GM23338 (cell line): ENCODE results near the gene CAPS. TPM values are rescaled to one million over a fixed set of nuclear protein-coding genes. Genes with fewer than 3 reads are reported as not detected.
A peak's percentile ranks its signal among the peaks of the same experiment; 100 is the strongest.

Experiments
- ATAC-seq: fragments of 200-7000 bp; cut with Tn5 transposase; 3 replicates; pipeline ENCODE4 v1.9.1; 2020
- DNase-seq: peaks from one replicate; pipeline ENCODE4 v3.0.0-alpha.2; 2015; ENCODE audit warnings: low spot score
- H2AFZ ChIP-seq: fragments of 200-600 bp; sonication (generic); 2 replicates; pipeline ENCODE4 v1.8.0; 2016; ENCODE audit warnings: antibody characterized with exemption, mild to moderate bottlenecking, moderate library complexity
- H3F3A ChIP-seq: fragments of 200-600 bp; sonication (generic); replicated peaks from 2 replicates; pipeline ENCODE4 v1.8.0; 2017; ENCODE audit warnings: antibody characterized with exemption, mixed run types, low read depth
- H3K27ac ChIP-seq: fragments of 200-600 bp; sonication (generic); 2 replicates; pipeline ENCODE4 v1.6.1; 2016; ENCODE audit warnings: low read depth
- H3K27me3 ChIP-seq: fragments of 200-600 bp; sonication (generic); 2 replicates; pipeline ENCODE4 v1.8.0; 2016; ENCODE audit warnings: mild to moderate bottlenecking, mixed run types, moderate library complexity; ENCODE audit not compliant: insufficient read depth
- H3K36me3 ChIP-seq: fragments of 200-600 bp; sonication (generic); 2 replicates; pipeline ENCODE4 v1.8.0; 2016; ENCODE audit warnings: mild to moderate bottlenecking; ENCODE audit not compliant: insufficient read depth
- H3K4me1 ChIP-seq: fragments of 200-600 bp; sonication (generic); 2 replicates; pipeline ENCODE4 v1.8.0; 2016; ENCODE audit warnings: mild to moderate bottlenecking, moderate library complexity; ENCODE audit not compliant: insufficient read depth
- H3K4me2 ChIP-seq: fragments of 200-600 bp; sonication (generic); 2 replicates; pipeline ENCODE4 v1.7.1; 2017; ENCODE audit warnings: mixed run types
- H3K4me3 ChIP-seq: fragments of 200-600 bp; sonication (generic); 2 replicates; pipeline ENCODE4 v1.6.1; 2016; ENCODE audit warnings: mixed run types
- H3K79me2 ChIP-seq: fragments of 200-600 bp; sonication (generic); replicated peaks from 2 replicates; pipeline ENCODE4 v1.8.0; 2017; ENCODE audit warnings: mild to moderate bottlenecking; ENCODE audit not compliant: insufficient read depth
- H3K9me2 ChIP-seq: fragments of 200-600 bp; sonication (generic); 2 replicates; pipeline ENCODE4 v1.8.0; 2017; ENCODE audit not compliant: insufficient read depth
- H4K20me1 ChIP-seq: fragments of 200-600 bp; sonication (generic); replicated peaks from 2 replicates; pipeline ENCODE4 v1.8.0; 2017; ENCODE audit warnings: mild to moderate bottlenecking; ENCODE audit not compliant: insufficient read depth
- H3K27ac Mint-ChIP-seq: 2 replicates; pipeline ENCODE4 v1.8.0; 2020; ENCODE audit warnings: inconsistent platforms, mild to moderate bottlenecking, moderate library complexity, mixed read lengths
- H3K27me3 Mint-ChIP-seq: 3 replicates; pipeline ENCODE4 v1.8.0; 2022; ENCODE audit warnings: low read depth, mild to moderate bottlenecking, moderate library complexity, mixed read lengths, inconsistent platforms; ENCODE audit not compliant: insufficient read depth, poor library complexity
- H3K36me3 Mint-ChIP-seq: 3 replicates; pipeline ENCODE4 v1.8.0; 2021; ENCODE audit warnings: low read depth, mild to moderate bottlenecking, inconsistent platforms, moderate library complexity, mixed read lengths
- H3K4me1 Mint-ChIP-seq: 3 replicates; pipeline ENCODE4 v1.8.0; 2020; ENCODE audit warnings: mild to moderate bottlenecking, inconsistent platforms, mixed read lengths
- H3K4me3 Mint-ChIP-seq: 3 replicates; pipeline ENCODE4 v1.8.0; 2021; ENCODE audit warnings: moderate library complexity, mild to moderate bottlenecking, inconsistent platforms, mixed read lengths
- H3K9me3 Mint-ChIP-seq: 3 replicates; pipeline ENCODE4 v1.8.0; 2020; ENCODE audit warnings: moderate library complexity, mild to moderate bottlenecking, inconsistent platforms, mixed read lengths
- CREB1 ChIP-seq: fragments of 250-450 bp; sonication (Bioruptor Pico); IDR thresholded peaks from 2 replicates; pipeline ENCODE4 v1.5.0; 2020; ENCODE audit warnings: low read depth, mild to moderate bottlenecking, moderate library complexity
- EZH2 ChIP-seq: fragments of 200-600 bp; sonication (generic); IDR thresholded peaks from one replicate; pipeline ENCODE4 v1.8.0; 2017; ENCODE audit warnings: antibody characterized with exemption, mild to moderate bottlenecking, low read depth; ENCODE audit not compliant: unreplicated experiment
- EZH2phosphoT487 ChIP-seq: fragments of 200-600 bp; sonication (generic); IDR thresholded peaks from one replicate; pipeline ENCODE4 v1.8.1; 2018; ENCODE audit warnings: antibody characterized with exemption; ENCODE audit not compliant: unreplicated experiment
- JUNB ChIP-seq: IDR thresholded peaks from one replicate; pipeline ENCODE4 v1.6.1; 2016; ENCODE audit warnings: antibody characterized with exemption; ENCODE audit not compliant: unreplicated experiment
- NANOG ChIP-seq: IDR thresholded peaks from 2 replicates; pipeline ENCODE4 v1.6.1; 2016; ENCODE audit warnings: antibody characterized with exemption, borderline replicate concordance
- STAT1 ChIP-seq: IDR thresholded peaks from one replicate; pipeline ENCODE4 v1.6.1; 2016; ENCODE audit warnings: antibody characterized with exemption; ENCODE audit not compliant: unreplicated experiment
- ZNF114 ChIP-seq: fragments of 250-450 bp; sonication (Bioruptor Pico); IDR thresholded peaks from 2 replicates; pipeline ENCODE4 v1.5.0; 2020; ENCODE audit warnings: mild to moderate bottlenecking, moderate library complexity
- polyA plus RNA-seq: library from polyadenylated mRNA; unstranded; fragments of >200 nt; fragmentation: Nextera tagmentation; extraction: Ambion mirVana; gene quantifications from 2 replicates; pipeline ENCODE4 v1.2.1, GENCODE V29; 2016
- total RNA-seq: library from RNA; depleted of rRNA; stranded (reverse); fragments of >200 nt; shearing (Covaris generic); gene quantifications from 2 replicates; pipeline ENCODE4 v1.2.3, GENCODE V29; 2014
- TF ChIP-seq, protein P1 (sequence below): IDR thresholded peaks from 2 replicates; pipeline ENCODE4 v1.6.1; 2016; ENCODE audit warnings: antibody characterized with exemption
- TF ChIP-seq, protein P2 (sequence below), 2 experiments: fragments of 200-600 bp in 1 of 2; sonication (generic) in 1 of 2; conservative IDR thresholded peaks; 2 replicates each; pipeline versions ENCODE4 v1.5.1 to v1.6.1; 2016 to 2017; ENCODE audit warnings: antibody characterized with exemption in 2 of 2, low read depth in 2 of 2, mild to moderate bottlenecking in 2 of 2, moderate library complexity in 1 of 2
- TF ChIP-seq, protein P3 (sequence below): IDR thresholded peaks from one replicate; pipeline ENCODE4 v1.6.1; 2018; ENCODE audit warnings: antibody characterized with exemption; ENCODE audit not compliant: unreplicated experiment

The CAPS gene
- total and polyA plus RNA-seq, 2 experiments from 2014 or later = 1.5 to 3.2 TPM

DNA sequence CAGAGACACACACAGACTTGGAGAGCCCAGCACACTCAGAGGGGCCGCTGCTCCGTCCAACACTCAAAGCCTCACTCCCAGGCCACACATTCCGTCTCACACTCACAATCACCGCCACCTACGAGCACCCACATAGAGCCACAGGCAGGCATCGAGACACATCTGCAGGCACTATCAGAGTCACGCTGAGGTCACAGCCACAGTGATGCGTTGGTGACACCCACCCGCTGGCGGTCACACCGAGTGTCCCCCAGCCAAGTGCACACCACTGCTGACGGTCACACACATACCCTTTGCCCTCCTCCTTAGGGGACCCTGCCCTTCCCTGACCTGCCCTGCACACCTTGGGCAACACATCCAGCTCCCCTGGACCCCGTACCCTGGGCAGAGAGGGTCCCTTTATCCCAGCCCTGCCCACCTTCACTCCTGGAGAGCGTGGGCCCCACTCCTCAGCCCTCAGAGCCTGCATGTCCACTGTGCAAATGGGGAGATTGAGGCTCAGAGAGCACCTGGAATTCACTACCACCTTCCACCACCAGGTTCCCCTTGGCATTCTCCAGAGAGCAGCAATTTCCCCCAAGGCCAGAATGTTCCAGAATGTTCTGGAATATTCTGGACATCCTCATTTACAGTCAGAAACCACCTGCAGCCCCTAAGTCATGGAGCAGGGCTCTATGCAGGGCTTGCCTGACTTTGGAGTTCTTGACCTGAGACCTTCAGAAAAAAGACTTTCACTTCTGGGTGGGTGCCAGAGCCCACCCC, 49.1 kb upstream of the CAPS start:
- peaks cover 13% of the 10 kb centered on the region for H3K27me3 Mint-ChIP-seq
- TF ChIP-seq, protein P1, sequence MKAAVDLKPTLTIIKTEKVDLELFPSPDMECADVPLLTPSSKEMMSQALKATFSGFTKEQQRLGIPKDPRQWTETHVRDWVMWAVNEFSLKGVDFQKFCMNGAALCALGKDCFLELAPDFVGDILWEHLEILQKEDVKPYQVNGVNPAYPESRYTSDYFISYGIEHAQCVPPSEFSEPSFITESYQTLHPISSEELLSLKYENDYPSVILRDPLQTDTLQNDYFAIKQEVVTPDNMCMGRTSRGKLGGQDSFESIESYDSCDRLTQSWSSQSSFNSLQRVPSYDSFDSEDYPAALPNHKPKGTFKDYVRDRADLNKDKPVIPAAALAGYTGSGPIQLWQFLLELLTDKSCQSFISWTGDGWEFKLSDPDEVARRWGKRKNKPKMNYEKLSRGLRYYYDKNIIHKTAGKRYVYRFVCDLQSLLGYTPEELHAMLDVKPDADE = no peak
- TF ChIP-seq, protein P2, sequence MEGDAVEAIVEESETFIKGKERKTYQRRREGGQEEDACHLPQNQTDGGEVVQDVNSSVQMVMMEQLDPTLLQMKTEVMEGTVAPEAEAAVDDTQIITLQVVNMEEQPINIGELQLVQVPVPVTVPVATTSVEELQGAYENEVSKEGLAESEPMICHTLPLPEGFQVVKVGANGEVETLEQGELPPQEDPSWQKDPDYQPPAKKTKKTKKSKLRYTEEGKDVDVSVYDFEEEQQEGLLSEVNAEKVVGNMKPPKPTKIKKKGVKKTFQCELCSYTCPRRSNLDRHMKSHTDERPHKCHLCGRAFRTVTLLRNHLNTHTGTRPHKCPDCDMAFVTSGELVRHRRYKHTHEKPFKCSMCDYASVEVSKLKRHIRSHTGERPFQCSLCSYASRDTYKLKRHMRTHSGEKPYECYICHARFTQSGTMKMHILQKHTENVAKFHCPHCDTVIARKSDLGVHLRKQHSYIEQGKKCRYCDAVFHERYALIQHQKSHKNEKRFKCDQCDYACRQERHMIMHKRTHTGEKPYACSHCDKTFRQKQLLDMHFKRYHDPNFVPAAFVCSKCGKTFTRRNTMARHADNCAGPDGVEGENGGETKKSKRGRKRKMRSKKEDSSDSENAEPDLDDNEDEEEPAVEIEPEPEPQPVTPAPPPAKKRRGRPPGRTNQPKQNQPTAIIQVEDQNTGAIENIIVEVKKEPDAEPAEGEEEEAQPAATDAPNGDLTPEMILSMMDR (conservative IDR thresholded peaks at IDR 0.05; ENCODE audit: low read depth in 2 of 2) = 0 out of 4 replicates have a peak, but pooled peaks of 1 of the 2 experiments have one; percentile 29

DNA sequence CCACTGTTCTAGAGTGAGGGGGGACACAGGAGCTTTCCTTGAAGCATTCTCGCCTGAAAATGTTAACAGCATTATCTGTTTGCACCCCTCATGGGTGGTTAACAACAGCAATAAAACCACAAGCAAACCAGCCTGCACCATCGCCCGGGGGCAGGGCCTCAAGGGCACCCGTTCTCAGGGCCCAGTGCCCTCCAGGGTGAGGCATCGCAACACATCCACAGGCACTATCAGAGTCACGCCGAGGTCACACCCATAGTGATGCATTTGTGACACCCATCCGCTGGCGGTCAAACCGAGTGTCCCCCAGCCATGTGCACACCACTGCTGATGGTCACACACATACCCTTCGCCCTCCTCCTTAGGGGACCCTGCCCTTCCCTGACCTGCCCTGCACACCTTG, 48.3 kb upstream of the CAPS start:
- no peaks in the 10 kb centered on the region for H3K9me2 ChIP-seq
- peaks cover 3% of the 10 kb centered on the region; the same call in 1 of the 3 replicates for H3K9me3 Mint-ChIP-seq
- H3K27ac ChIP-seq = no peak overlapping the region
- H3K27me3 ChIP-seq = no peaks in the 10 kb centered on the region
- H3K36me3 ChIP-seq = no peaks in the 10 kb centered on the region
- peaks cover 15% of the 10 kb centered on the region for H3K27me3 Mint-ChIP-seq
- H2AFZ ChIP-seq = no peak overlapping the region
- H3K4me3 ChIP-seq = no peak overlapping the region
- no peak for DNase-seq
- no peaks in the 10 kb centered on the region for H3F3A ChIP-seq
- no peak overlapping the region for H3K4me3 Mint-ChIP-seq
- no peaks in the 10 kb centered on the region for H4K20me1 ChIP-seq
- H3K4me1 ChIP-seq = no peaks in the 10 kb centered on the region
- H3K4me2 ChIP-seq = no peak overlapping the region
- no peak for TF ChIP-seq EZH2
- TF ChIP-seq, protein P2 (conservative IDR thresholded peaks at IDR 0.05; ENCODE audit: low read depth in 2 of 2) = no peak
- TF ChIP-seq, protein P1 = no peak
- TF ChIP-seq, protein P3, sequence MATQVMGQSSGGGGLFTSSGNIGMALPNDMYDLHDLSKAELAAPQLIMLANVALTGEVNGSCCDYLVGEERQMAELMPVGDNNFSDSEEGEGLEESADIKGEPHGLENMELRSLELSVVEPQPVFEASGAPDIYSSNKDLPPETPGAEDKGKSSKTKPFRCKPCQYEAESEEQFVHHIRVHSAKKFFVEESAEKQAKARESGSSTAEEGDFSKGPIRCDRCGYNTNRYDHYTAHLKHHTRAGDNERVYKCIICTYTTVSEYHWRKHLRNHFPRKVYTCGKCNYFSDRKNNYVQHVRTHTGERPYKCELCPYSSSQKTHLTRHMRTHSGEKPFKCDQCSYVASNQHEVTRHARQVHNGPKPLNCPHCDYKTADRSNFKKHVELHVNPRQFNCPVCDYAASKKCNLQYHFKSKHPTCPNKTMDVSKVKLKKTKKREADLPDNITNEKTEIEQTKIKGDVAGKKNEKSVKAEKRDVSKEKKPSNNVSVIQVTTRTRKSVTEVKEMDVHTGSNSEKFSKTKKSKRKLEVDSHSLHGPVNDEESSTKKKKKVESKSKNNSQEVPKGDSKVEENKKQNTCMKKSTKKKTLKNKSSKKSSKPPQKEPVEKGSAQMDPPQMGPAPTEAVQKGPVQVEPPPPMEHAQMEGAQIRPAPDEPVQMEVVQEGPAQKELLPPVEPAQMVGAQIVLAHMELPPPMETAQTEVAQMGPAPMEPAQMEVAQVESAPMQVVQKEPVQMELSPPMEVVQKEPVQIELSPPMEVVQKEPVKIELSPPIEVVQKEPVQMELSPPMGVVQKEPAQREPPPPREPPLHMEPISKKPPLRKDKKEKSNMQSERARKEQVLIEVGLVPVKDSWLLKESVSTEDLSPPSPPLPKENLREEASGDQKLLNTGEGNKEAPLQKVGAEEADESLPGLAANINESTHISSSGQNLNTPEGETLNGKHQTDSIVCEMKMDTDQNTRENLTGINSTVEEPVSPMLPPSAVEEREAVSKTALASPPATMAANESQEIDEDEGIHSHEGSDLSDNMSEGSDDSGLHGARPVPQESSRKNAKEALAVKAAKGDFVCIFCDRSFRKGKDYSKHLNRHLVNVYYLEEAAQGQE = no peak
- no peak for TF ChIP-seq JUNB
- no peak for TF ChIP-seq CREB1 (CRISPR knock-in tag)
- TF ChIP-seq ZNF114 (CRISPR knock-in tag) = no peak
- TF ChIP-seq NANOG = no peak
- no peak for TF ChIP-seq EZH2phosphoT487
- TF ChIP-seq STAT1 = no peak
- no peaks in the 10 kb centered on the region for H3K79me2 ChIP-seq
- H3K27ac Mint-ChIP-seq = no peak overlapping the region
- ATAC-seq = no peak
- H3K36me3 Mint-ChIP-seq = no peaks in the 10 kb centered on the region; the same call in 2 of the 3 replicates
- no peaks in the 10 kb centered on the region for H3K4me1 Mint-ChIP-seq

More for the DNA sequence above, 49.1 kb upstream of the CAPS start:
- no peaks in the 10 kb centered on the region for H3K27me3 ChIP-seq
- no peak overlapping the region for H3K4me3 ChIP-seq
- Mint-ChIP-seq H3K4me1 (no peaks in the 10 kb centered on the region), H3K4me3 (no peak overlapping the region), H3K9me3 (peaks cover 3% of the 10 kb centered on the region; the same call in 1 of the 3 replicates), H3K27ac (peak overlapping the region; percentile 78; the same call in 1 of the 2 replicates), H3K36me3 (no peaks in the 10 kb centered on the region; the same call in 2 of the 3 replicates)
- H3F3A ChIP-seq = no peaks in the 10 kb centered on the region
- no peaks in the 10 kb centered on the region for H4K20me1 ChIP-seq
- no peak overlapping the region for H3K4me2 ChIP-seq
- no peaks in the 10 kb centered on the region for H3K9me2 ChIP-seq
- H3K4me1 ChIP-seq = no peaks in the 10 kb centered on the region
- no peak overlapping the region for H3K27ac ChIP-seq
- no peaks in the 10 kb centered on the region for H3K79me2 ChIP-seq
- H2AFZ ChIP-seq = no peak overlapping the region
- no peaks in the 10 kb centered on the region for H3K36me3 ChIP-seq
- ATAC-seq = peak; percentile 38; the same call in 2 of the 3 replicates
- peak; percentile 28 for DNase-seq
